ENCODE data around the gene ADGRG4. TPM values are rescaled to one million over a fixed set of nuclear protein-coding genes. Genes with fewer than 3 reads are reported as not detected.
"Not testable (repeated sequence)": the region's sequence is repeated elsewhere in the genome, so short reads cannot be mapped to it uniquely, and the experiment has no call there.

The ADGRG4 gene
- not detected for total RNA-seq (2013)
- polyA plus RNA-seq (not detected), polyA minus RNA-seq (not detected in 2 replicates), total RNA-seq (0 to 2.4 (median 0.08) reads per million in 11 experiments)

DNA sequence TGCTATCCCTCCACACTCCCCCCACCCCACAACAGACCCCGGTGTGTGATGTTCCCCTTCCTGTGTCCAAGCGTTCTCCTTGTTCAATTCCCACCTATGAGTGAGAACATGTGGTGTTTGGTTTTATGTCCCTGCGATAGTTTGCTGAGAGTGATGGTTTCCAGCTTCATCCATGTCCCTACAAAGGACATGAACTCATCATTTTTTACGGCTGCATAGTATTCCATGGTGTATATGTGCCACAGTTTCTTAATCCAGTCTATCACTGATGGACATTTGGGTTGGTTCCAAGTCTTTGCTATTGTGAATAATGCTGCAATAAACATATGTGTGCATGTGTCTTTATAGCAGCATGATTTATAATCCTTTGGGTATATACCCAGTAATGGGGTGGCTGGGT is at the start of gene ADGRG4:
Gene ADGRG4 (plus strand): TSS at position 243 of the 400 bp plus-strand sequence. CDS start 7,815 bp downstream, outside the sequence.
- intact Hi-C loops (cut with micrococcal nuclease); H4K20me1 ChIP-seq (ENCODE audit: insufficient read depth, low read length); H3K9me3 ChIP-seq (replicated peaks in 1 of 2; ENCODE audit: control insufficient read depth in 1 of 2, insufficient read depth in 1 of 2, low read length in 2 of 2); H3K9me3 Mint-ChIP-seq; H3K27me3 Mint-ChIP-seq (ENCODE audit: low read depth in 3 of 3); H3K36me3 ChIP-seq (replicated peaks in 1 of 2; ENCODE audit: control insufficient read depth in 1 of 2, insufficient read depth in 2 of 2, low read length in 2 of 2); H2AFZ ChIP-seq (ENCODE audit: insufficient read depth, low read depth, low read length, poor library complexity, severe bottlenecking); H3K4me3 ChIP-seq (replicated peaks in 1 of 3; ENCODE audit: low read depth in 2 of 3, low read length in 3 of 3); H3K36me3 Mint-ChIP-seq; H3K79me2 ChIP-seq (ENCODE audit: insufficient read depth, low read length); DNase-seq; H3K27ac ChIP-seq (ENCODE audit: low read depth in 1 of 2, low read length in 2 of 2); H3K4me3 Mint-ChIP-seq; H3K4me1 ChIP-seq (ENCODE audit: control insufficient read depth in 1 of 2, insufficient read depth in 2 of 2, low read length in 2 of 2); H3K27me3 ChIP-seq (ENCODE audit: control insufficient read depth in 2 of 2, insufficient read depth in 2 of 2, low read length in 2 of 2); H3K9ac ChIP-seq (ENCODE audit: insufficient read depth, low read length, poor library complexity, severe bottlenecking); H3K27ac Mint-ChIP-seq; H3K4me1 Mint-ChIP-seq; H3K4me2 ChIP-seq (replicated peaks; ENCODE audit: extremely low read depth, low read length, poor library complexity, severe bottlenecking): not testable (repeated sequence)
- WGBS (ENCODE audit: insufficient coverage): no CpG with 5 or more reads among the region's 4 CpGs

- Histone ChIP-seq H3K27ac (ENCODE audit: low read depth in 1 of 2, low read length in 2 of 2) (peak within 1 kb of the TSS in 1 of 2 donors; percentile 8), H3K36me3 (replicated peaks in 1 of 2; ENCODE audit: control insufficient read depth in 1 of 2, insufficient read depth in 2 of 2, low read length in 2 of 2) (no peaks in the 10 kb centered on the region), H3K9me3 (replicated peaks in 1 of 2; ENCODE audit: control insufficient read depth in 1 of 2, insufficient read depth in 1 of 2, low read length in 2 of 2) (no peaks in the 10 kb centered on the region), H3K4me1 (ENCODE audit: control insufficient read depth in 1 of 2, insufficient read depth in 2 of 2, low read length in 2 of 2) (peaks cover 11 to 13% of the 10 kb centered on the region in 2 donors), H3K9ac (ENCODE audit: insufficient read depth, low read length, poor library complexity, severe bottlenecking) (peak within 1 kb of the TSS; percentile 69), H2AFZ (ENCODE audit: insufficient read depth, low read depth, low read length, poor library complexity, severe bottlenecking) (peak within 1 kb of the TSS; percentile 88), H3K79me2 (ENCODE audit: insufficient read depth, low read length) (peaks cover 12% of the 10 kb centered on the region), H3K4me2 (replicated peaks; ENCODE audit: extremely low read depth, low read length, poor library complexity, severe bottlenecking) (peak within 1 kb of the TSS; percentile 78), H3K4me3 (replicated peaks in 1 of 3; ENCODE audit: low read depth in 2 of 3, low read length in 3 of 3) (peak within 1 kb of the TSS; percentile 50 to 78 (median 76)), H3K27me3 (ENCODE audit: control insufficient read depth in 2 of 2, insufficient read depth in 2 of 2, low read length in 2 of 2) (peaks cover 0 to 2% of the 10 kb centered on the region in 2 donors), H4K20me1 (ENCODE audit: insufficient read depth, low read length) (no peaks in the 10 kb centered on the region)
- Mint-ChIP-seq H3K4me1 (peaks cover 10% of the 10 kb centered on the region), H3K27me3 (ENCODE audit: low read depth in 3 of 3) (peaks cover 0 to 2% (median 2%) of the 10 kb centered on the region in 3 donors), H3K36me3 (no peaks in the 10 kb centered on the region), H3K27ac (peak within 1 kb of the TSS; percentile 40 to 87 (median 71)), H3K9me3 (peaks cover 0 to 4% (median 0%) of the 10 kb centered on the region in 7 donors), H3K4me3 (peak within 1 kb of the TSS; percentile 82 to 84)
- peak; percentile 56 to 61 (median 58) for DNase-seq
- WGBS (ENCODE audit: insufficient coverage): under 1% methylated on average over 24 of the region's 73 CpGs
- intact Hi-C loops (cut with micrococcal nuclease): no loop called here
- TF ChIP-seq, protein P1, sequence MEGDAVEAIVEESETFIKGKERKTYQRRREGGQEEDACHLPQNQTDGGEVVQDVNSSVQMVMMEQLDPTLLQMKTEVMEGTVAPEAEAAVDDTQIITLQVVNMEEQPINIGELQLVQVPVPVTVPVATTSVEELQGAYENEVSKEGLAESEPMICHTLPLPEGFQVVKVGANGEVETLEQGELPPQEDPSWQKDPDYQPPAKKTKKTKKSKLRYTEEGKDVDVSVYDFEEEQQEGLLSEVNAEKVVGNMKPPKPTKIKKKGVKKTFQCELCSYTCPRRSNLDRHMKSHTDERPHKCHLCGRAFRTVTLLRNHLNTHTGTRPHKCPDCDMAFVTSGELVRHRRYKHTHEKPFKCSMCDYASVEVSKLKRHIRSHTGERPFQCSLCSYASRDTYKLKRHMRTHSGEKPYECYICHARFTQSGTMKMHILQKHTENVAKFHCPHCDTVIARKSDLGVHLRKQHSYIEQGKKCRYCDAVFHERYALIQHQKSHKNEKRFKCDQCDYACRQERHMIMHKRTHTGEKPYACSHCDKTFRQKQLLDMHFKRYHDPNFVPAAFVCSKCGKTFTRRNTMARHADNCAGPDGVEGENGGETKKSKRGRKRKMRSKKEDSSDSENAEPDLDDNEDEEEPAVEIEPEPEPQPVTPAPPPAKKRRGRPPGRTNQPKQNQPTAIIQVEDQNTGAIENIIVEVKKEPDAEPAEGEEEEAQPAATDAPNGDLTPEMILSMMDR (IDR thresholded peaks at IDR 0.05): no peak
These were observed 49.4 kb upstream of the ADGRG4 start, which contains the start of gene MAP7D3 for GRCh38 chrX:136251041-136251991. MAP7D3 (minus strand) TSS chrX:136251400; CDS start chrX:136251358, 42 bp downstream.
